A549 (cell line): Measurements from ENCODE around the gene CD2AP.

ENCODE experiments used
- CBX8 ChIP-seq: fragments of 200-600 bp; sonication (generic); IDR thresholded peaks from 2 replicates; pipeline ENCODE4 v1.6.1; 2016
- JUN ChIP-seq, 2 experiments: fragments of >200 bp; sonication (Bioruptor Twin); formaldehyde crosslinking; IDR thresholded peaks; 2 replicates in 1 of 2; 3 replicates in 1 of 2; pipeline ENCODE4 v1.6.1; 2016 to 2017
- KDM1A ChIP-seq: fragments of 200-600 bp; sonication (generic); IDR thresholded peaks from 2 replicates; pipeline ENCODE4 v1.6.1; 2016; ENCODE audit warnings: low read depth, mild to moderate bottlenecking
- POLR2A ChIP-seq: IDR thresholded peaks from 2 replicates; pipeline ENCODE4 v1.6.1; 2012; ENCODE audit warnings: mild to moderate bottlenecking, low read length
- RAD21 ChIP-seq, 2 experiments: fragments of >200 bp in 1 of 2; sonication (Bioruptor Twin) in 1 of 2; formaldehyde crosslinking in 1 of 2; IDR thresholded peaks in 1 of 2; conservative IDR thresholded peaks in 1 of 2; 2 replicates in 1 of 2; 3 replicates in 1 of 2; pipeline ENCODE4 v1.6.1; 2012 to 2018; ENCODE audit warnings: inconsistent platforms in 1 of 2
- RNF2 ChIP-seq: fragments of 200-600 bp; sonication (generic); IDR thresholded peaks from 2 replicates; pipeline ENCODE4 v1.6.1; 2016; ENCODE audit warnings: low read depth, mild to moderate bottlenecking, antibody characterized with exemption, moderate library complexity, borderline replicate concordance
- ZFP36 ChIP-seq: fragments of 450-650 bp; IDR thresholded peaks from 2 replicates; pipeline ENCODE4 v1.6.1; 2014; ENCODE audit warnings: borderline replicate concordance; ENCODE audit not compliant: partially characterized antibody
- TF ChIP-seq, protein P1 (sequence below): fragments of 450-650 bp; IDR thresholded peaks from 2 replicates; pipeline ENCODE4 v1.6.1; 2014; ENCODE audit warnings: antibody characterized with exemption
- TF ChIP-seq, protein P2 (sequence below): fragments of >200 bp; sonication (Bioruptor Twin); formaldehyde crosslinking; IDR thresholded peaks from 3 replicates; pipeline ENCODE4 v1.5.1; 2016

DNA sequence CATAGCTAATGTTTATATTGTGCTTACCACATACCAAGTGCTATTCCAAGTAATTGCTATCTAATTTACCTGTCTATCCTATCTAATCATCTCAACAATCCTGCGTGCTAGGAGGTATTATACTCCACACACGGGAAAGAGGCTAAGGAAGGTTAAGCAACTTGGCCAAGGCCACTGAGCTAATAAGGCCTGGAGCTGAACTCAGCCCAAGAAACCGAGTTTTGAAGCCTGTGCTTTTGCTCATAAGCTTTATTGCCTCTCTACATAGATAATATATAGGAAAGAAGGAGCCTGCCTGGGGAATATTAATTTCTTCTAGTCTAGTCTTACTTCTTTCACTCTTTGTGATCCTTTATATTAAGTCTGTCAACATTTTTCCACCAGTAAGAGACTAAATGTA is 153.0 kb downstream of the CD2AP start:
- TF ChIP-seq POLR2A (no peak), JUN (IDR thresholded peaks at IDR 0.05) (no peak), RNF2 (no peak), KDM1A (no peak), CBX8 (no peak), RAD21 (conservative IDR thresholded peaks at IDR 0.05 in 1 of 2, IDR thresholded peaks at IDR 0.05 in 1 of 2) (no peak), ZFP36 (no peak)
- TF ChIP-seq, protein P1, sequence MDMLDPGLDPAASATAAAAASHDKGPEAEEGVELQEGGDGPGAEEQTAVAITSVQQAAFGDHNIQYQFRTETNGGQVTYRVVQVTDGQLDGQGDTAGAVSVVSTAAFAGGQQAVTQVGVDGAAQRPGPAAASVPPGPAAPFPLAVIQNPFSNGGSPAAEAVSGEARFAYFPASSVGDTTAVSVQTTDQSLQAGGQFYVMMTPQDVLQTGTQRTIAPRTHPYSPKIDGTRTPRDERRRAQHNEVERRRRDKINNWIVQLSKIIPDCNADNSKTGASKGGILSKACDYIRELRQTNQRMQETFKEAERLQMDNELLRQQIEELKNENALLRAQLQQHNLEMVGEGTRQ: no peak
- TF ChIP-seq, protein P2, sequence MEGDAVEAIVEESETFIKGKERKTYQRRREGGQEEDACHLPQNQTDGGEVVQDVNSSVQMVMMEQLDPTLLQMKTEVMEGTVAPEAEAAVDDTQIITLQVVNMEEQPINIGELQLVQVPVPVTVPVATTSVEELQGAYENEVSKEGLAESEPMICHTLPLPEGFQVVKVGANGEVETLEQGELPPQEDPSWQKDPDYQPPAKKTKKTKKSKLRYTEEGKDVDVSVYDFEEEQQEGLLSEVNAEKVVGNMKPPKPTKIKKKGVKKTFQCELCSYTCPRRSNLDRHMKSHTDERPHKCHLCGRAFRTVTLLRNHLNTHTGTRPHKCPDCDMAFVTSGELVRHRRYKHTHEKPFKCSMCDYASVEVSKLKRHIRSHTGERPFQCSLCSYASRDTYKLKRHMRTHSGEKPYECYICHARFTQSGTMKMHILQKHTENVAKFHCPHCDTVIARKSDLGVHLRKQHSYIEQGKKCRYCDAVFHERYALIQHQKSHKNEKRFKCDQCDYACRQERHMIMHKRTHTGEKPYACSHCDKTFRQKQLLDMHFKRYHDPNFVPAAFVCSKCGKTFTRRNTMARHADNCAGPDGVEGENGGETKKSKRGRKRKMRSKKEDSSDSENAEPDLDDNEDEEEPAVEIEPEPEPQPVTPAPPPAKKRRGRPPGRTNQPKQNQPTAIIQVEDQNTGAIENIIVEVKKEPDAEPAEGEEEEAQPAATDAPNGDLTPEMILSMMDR: no peak
